ENCODE data around the gene PHF5A. TPM values are rescaled to one million over a fixed set of nuclear protein-coding genes. Genes with fewer than 3 reads are reported as not detected.
"Not testable (repeated sequence)": the region's sequence is repeated elsewhere in the genome, so short reads cannot be mapped to it uniquely, and the experiment has no call there.

Gene PHF5A
- total and polyA plus RNA-seq, 3 donors from 2014 or later, result 33.7 to 42.8 (median 35.1) TPM

- 90% methylated on average over 7 of the region's 7 CpGs for WGBS, 2 donors
- DNase-seq, result no peak
- TF ChIP-seq POLR2A (IDR thresholded peaks at IDR 0.05) (no peak), CTCF (IDR thresholded peaks at IDR 0.05) (no peak)
- peaks cover 11% of the 10 kb centered on the region for H3K4me1 ChIP-seq
- H3K9me3 ChIP-seq, result no peaks in the 10 kb centered on the region
- no peaks in the 10 kb centered on the region for H3K36me3 ChIP-seq (ENCODE audit: low read depth, missing control alignments)
- no peaks in the 10 kb centered on the region for H3K27me3 ChIP-seq
- H3K27ac ChIP-seq, result no peak overlapping the region
- intact Hi-C loops (cut with DNase I; ENCODE audit: low total_unique reads), result no loop called here
- H3K4me3 ChIP-seq, result no peak overlapping the region
Measured at GRCh38 chr22:41437198-41437597, 31.3 kb downstream of the PHF5A start.

- Histone ChIP-seq H3K9me3 (no peaks in the 10 kb centered on the region), H3K36me3 (ENCODE audit: low read depth, missing control alignments) (no peaks in the 10 kb centered on the region), H3K4me3 (no peak overlapping the region), H3K27me3 (no peaks in the 10 kb centered on the region), H3K4me1 (peaks cover 6% of the 10 kb centered on the region), H3K27ac (no peak overlapping the region)
- no peak for TF ChIP-seq CTCF (IDR thresholded peaks at IDR 0.05)
- no peak for TF ChIP-seq POLR2A (IDR thresholded peaks at IDR 0.05)
- WGBS, 2 donors, result 84 to 87% methylated on average over 12 to 23 of the region's 23 CpGs
- intact Hi-C loops (cut with DNase I; ENCODE audit: low total_unique reads), result no loop called here
- DNase-seq, result no peak
Measured at GRCh38 chr22:41436322-41437113, 32.0 kb downstream of the PHF5A start.

- intact Hi-C loops (cut with DNase I; ENCODE audit: low total_unique reads), result no loop called here
- no peak overlapping the region for H3K27ac ChIP-seq
- 65 to 69% methylated on average over 4 of the region's 4 CpGs for WGBS, 2 donors
- no peak for DNase-seq
- no peaks in the 10 kb centered on the region for H3K27me3 ChIP-seq
- no peak overlapping the region for H3K4me3 ChIP-seq
- H3K36me3 ChIP-seq (ENCODE audit: low read depth, missing control alignments), result no peaks in the 10 kb centered on the region
- H3K9me3 ChIP-seq, result no peaks in the 10 kb centered on the region
- TF ChIP-seq CTCF (IDR thresholded peaks at IDR 0.05), result no peak
- TF ChIP-seq POLR2A (IDR thresholded peaks at IDR 0.05), result no peak
- H3K4me1 ChIP-seq, result peaks cover 6% of the 10 kb centered on the region
Measured at GRCh38 chr22:41435560-41435959, 32.9 kb downstream of the PHF5A start.

GRCh38 chr22:41434361-41435003, 34.0 kb downstream of the PHF5A start:
- H3K4me1 ChIP-seq; intact Hi-C loops (cut with DNase I; ENCODE audit: low total_unique reads); H3K36me3 ChIP-seq (ENCODE audit: low read depth, missing control alignments); H3K27me3 ChIP-seq; H3K4me3 ChIP-seq; H3K27ac ChIP-seq; H3K9me3 ChIP-seq; DNase-seq: not testable (repeated sequence)
- 57% methylated on average over 1 to 5 of the region's 5 CpGs for WGBS, 2 donors

GRCh38 chr22:41433480-41433879, 35.0 kb downstream of the PHF5A start:
- DNase-seq; H3K9me3 ChIP-seq; H3K4me1 ChIP-seq; intact Hi-C loops (cut with DNase I; ENCODE audit: low total_unique reads); H3K36me3 ChIP-seq (ENCODE audit: low read depth, missing control alignments); H3K27me3 ChIP-seq; H3K4me3 ChIP-seq; H3K27ac ChIP-seq: not testable (repeated sequence)
- WGBS, 2 donors, result 75 to 82% methylated on average over 1 of the region's 1 CpG

Measured in testis (tissue), 3 donors.